ENCODE data around the gene FRY.

- TF ChIP-seq POLR2A (IDR thresholded peaks at IDR 0.05; ENCODE audit: low read depth, low read length) (no peak), TAF1 (IDR thresholded peaks at IDR 0.05; ENCODE audit: low read depth, low read length) (no peak), POLR2AphosphoS5 (IDR thresholded peaks at IDR 0.05; ENCODE audit: low read depth, low read length) (no peak)
Observed at GRCh38 chr13:32136716-32137115, 105.1 kb downstream of the FRY start.

Data from GM12891 (cell line).